DMS153 (cell line): Measurements from ENCODE around the gene SEMA4B.
A peak's percentile ranks its signal among the peaks of the same experiment; 100 is the strongest.

Source experiments
- DNase-seq: peaks from one replicate; lab custom pipeline; 2025; lab: John Stamatoyannopoulos, UW

SEMA4B gene

GRCh38 chr15:90225504-90226234 is 24.5 kb downstream of the SEMA4B start:
- peak; percentile 14 for DNase-seq

DNA sequence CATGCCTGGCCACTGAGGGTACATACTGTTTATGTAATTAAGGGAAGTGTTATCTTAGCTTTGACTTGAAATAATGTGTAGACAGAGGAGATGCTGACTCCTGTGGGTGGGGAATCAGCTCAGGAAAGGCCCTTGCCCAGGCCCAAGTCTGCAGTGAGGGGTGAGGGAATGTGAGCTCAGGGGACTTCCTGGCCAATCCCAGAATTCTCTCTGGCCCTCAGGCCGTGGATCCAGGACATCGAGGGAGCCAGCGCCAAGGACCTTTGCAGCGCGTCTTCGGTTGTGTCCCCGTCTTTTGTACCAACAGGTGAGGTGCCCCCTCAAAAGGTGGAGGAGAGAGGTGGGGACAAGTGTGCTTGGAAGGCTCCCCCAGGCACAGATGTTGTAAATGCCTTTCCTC is 26.2 kb downstream of the SEMA4B start:
- no peak for DNase-seq

GRCh38 chr15:90227816-90228772 is 27.0 kb downstream of the SEMA4B start:
- DNase-seq: no peak

DNA sequence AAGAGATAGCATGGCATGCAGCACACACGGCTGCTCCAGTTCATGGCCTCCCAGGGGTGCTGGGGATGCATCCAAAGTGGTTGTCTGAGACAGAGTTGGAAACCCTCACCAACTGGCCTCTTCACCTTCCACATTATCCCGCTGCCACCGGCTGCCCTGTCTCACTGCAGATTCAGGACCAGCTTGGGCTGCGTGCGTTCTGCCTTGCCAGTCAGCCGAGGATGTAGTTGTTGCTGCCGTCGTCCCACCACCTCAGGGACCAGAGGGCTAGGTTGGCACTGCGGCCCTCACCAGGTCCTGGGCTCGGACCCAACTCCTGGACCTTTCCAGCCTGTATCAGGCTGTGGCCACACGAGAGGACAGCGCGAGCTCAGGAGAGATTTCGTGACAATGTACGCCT is 27.8 kb downstream of the SEMA4B start:
- DNase-seq: no peak

DNA sequence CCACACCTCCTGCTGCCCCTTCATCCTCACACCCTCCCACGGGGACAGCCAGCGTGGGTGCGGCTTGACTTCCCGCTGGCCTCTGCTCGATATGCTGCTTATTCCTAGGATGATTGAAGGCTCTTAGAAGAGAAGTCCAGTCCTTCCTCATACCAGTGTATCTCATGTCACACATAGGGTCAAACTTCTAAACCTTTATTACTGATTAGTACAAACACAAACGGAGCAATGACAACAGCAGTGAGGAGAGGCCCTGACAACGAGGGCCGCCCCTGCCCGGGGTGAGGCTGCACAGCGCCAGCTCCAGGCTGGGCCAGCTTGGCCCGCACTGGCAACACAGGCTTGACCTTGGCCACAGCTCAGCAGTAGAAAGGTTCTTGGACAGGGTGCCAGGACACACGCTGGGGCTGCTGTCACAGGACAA is 29.0 kb downstream of the SEMA4B start:
- no peak for DNase-seq

DNA sequence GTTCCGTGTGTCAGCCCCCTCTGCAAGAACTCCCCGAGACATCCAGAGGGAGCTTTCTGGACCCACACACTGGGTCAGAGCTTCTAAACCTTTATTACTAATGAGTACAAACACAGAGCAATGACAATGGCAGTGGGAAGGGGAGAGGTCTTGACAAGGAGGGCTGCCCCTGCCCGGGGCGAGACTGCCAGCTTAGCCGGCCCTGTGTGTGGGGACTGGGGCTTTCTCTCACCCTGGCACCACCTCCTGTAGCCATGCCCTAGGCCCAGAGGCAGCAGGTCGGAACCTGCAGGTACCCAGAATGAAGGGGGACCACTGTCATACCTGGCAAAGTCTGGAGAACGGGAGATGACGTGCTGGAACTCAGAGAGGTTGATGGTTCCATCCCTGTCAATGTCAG is 29.5 kb downstream of the SEMA4B start:
- DNase-seq: no peak

- DNase-seq: no peak
Observed at GRCh38 chr15:90231028-90232017, 30.2 kb downstream of the SEMA4B start.

- DNase-seq: no peak
Observed at GRCh38 chr15:90232196-90232595, 31.1 kb downstream of the SEMA4B start.

- DNase-seq: no peak
Observed at GRCh38 chr15:90232941-90233386, 31.8 kb downstream of the SEMA4B start.

DNA sequence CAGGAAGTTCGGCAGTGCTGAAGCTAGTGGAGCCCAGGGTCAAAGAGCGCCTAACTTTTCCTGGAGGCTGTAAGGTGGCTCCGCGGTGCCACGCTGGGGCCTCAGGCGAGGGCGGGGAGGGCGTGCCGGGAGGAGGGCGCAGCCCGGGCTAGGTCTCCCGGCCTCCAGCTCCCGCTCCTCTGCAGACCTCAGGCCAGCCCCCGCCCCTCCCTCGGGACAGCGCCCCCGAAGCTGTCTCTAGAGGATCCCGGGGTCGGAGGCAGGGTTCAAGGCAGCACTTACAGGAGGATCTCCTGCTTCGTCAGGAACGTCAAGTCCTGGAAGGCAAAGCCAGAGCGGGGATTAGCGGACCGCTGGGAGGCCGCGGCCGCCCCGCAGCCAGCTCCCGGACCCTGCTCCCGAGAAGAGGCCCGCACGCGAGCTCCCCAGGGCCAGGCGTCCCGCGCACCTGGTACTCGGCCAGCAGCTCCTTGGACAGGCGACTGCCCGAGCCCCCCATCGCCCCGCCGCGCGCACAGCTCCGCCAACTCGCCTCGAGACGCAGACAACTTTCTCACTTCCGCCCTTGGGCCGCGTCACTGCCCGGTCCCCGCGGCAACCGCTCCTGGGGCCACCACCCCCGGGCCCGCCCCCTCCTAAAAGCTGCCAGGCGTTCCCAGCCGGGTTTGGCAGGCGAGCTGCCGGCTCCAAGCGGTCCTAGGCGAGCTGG is 32.4 kb downstream of the SEMA4B start, which contains the start of gene CIB1:
CIB1 (minus strand) TSS at position 555 of the 709 bp plus-strand sequence; CDS start at position 499, 56 bp downstream.
- peak; percentile 67 for DNase-seq

DNA sequence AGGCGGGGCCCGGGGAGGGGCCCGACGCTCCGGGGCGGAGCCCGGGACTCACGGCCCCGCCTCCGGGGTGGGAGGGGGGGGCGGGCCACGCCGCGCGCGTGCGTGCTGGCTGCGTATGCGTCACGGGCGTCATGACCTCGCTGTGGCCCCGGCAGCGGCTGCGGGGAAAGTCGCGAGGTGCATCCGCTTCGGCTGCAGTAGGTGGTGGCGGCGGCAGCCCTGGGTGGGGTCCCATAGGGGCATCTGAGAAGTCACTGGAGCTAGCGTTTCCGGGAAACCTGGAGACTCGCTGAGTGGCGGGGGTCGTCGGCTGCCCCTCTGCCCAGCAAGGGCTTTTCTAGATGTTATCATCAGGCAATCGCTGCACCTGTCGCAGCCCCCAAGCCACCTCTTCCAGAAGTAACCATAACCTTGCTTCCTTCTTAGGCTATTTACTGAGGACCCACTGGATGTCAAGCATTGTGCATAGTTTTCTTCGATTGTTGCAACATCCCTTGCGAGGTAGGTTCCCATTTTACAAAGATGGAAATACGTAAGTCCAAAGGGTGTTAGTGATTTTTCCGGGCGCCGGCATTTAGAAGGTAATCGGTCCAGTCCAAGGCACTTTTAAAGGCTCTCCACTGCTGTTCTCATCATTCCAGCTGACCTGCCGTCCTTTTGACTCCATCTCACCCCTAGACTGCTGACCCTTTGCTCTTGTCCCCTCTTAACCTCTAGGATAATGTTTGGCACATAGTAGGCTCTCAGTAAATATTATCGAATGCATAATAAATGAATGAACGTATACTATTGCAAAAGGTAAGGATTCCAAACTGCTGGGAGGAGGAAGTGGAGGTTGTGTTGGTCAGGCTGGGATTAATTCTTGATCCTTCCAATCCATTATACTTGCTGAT is 33.2 kb downstream of the SEMA4B start, which contains the start of gene GDPGP1:
GDPGP1 (plus strand) TSS at position 114 of the 893 bp plus-strand sequence. CDS start 6,700 bp downstream, outside the sequence.
- DNase-seq: no peak

DNA sequence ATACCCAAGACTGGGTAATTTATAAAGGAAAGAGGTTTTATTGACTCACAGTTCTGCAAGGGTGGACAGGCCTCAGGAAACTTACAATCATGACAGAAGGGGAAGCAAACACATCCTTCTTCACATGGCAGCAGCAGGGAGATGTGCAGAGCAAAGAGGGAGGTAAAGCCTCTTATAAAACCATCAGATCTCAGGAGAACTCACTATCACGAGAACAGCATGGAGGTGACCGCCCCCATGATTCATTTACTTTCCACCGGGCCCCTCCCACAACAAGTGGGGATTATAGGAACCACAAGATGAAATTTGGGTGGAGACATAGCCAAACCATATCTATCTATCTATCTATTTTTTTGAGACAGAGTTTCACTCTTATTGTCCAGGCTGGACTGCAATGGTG is 38.2 kb downstream of the SEMA4B start:
- no peak for DNase-seq

DNA sequence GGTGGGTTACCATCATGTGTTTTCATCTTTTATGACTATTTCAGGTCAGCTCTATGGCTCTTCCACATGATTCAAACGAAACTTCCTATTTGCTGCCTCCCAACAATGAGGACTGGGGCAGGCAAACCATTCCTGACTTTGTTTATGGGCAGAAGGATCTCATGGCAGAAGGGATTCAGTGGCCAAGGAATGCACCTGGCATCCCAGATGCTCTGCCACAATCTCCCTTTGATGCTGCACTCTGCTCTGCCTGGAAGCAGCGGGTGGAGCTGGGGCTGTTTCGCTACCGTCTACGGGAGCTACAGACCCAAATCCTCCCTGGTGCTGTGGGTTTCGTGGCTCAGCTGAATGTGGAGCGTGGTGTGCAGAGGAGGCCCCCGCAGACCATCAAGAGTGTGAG is 39.7 kb downstream of the SEMA4B start:
- no peak for DNase-seq

GRCh38 chr15:90241343-90242192 is 40.4 kb downstream of the SEMA4B start:
- DNase-seq: no peak

GRCh38 chr15:90243943-90244639 is 43.0 kb downstream of the SEMA4B start:
- DNase-seq: no peak

- no peak for DNase-seq
Observed at GRCh38 chr15:90248789-90249202, 47.7 kb downstream of the SEMA4B start.

GRCh38 chr15:90249203-90249863 is 48.2 kb downstream of the SEMA4B start, which contains the start of gene TTLL13:
Gene TTLL13, plus strand, starts transcription at chr15:90249556. Its CDS starts 1,075 bp downstream, at chr15:90250631.
- peak; percentile 68 for DNase-seq
